Occipital lobe (tissue), 2 donors: ENCODE results near the gene ANXA9. TPM values are rescaled to one million over a fixed set of nuclear protein-coding genes. Genes with fewer than 3 reads are reported as not detected.

ENCODE experiments used
- small RNA-seq: library from RNA; depleted of rRNA; stranded (forward); fragments of <200 nt; gene quantifications from one replicate; pipeline ENCODE3, GENCODE V24; 2014
- total RNA-seq: library from RNA; depleted of rRNA; stranded (reverse); fragments of >200 nt; gene quantifications from one replicate; pipeline ENCODE4 v1.2.3, GENCODE V29; 2014

ANXA9 gene
- total RNA-seq, 1 donor from 2014 or later: not detected

Small RNA genes lying within 50 kb of the gene (small RNA-seq; reads per million reads assigned to genes)
- gene RNU6-884P: not detected

Other genes with a start within 250 kb of the ANXA9 start
- 11.9 TPM for gene CTSS, start 216.5 kb upstream of the ANXA9 start, total RNA-seq
- gene CTSK, start 174.0 kb upstream of the ANXA9 start, total RNA-seq: 7.2 TPM
- 20.0 TPM for gene ARNT, start 105.7 kb upstream of the ANXA9 start, total RNA-seq
- gene CTXND2, start 95.2 kb upstream of the ANXA9 start, total RNA-seq: not detected
- gene SETDB1, start 55.9 kb upstream of the ANXA9 start, total RNA-seq: 51.5 TPM
- 35.6 TPM for gene CERS2, start 7.5 kb upstream of the ANXA9 start, total RNA-seq
- 10.5 TPM for gene MINDY1, start 24.6 kb downstream of the ANXA9 start, total RNA-seq
- gene PRUNE1, start 26.2 kb downstream of the ANXA9 start, total RNA-seq: 25.3 TPM
- 0.16 TPM for gene BNIPL, start 54.3 kb downstream of the ANXA9 start, total RNA-seq
- gene C1orf56, start 65.5 kb downstream of the ANXA9 start, total RNA-seq: 3.4 TPM
- gene CDC42SE1, start 77.3 kb downstream of the ANXA9 start, total RNA-seq: 33.4 TPM
- gene MLLT11, start 78.1 kb downstream of the ANXA9 start, total RNA-seq: 77.2 TPM
- gene GABPB2, start 88.5 kb downstream of the ANXA9 start, total RNA-seq: 12.6 TPM
- gene SEMA6C, start 164.3 kb downstream of the ANXA9 start, total RNA-seq: 18.6 TPM
- 0.78 TPM for gene TNFAIP8L2, start 174.4 kb downstream of the ANXA9 start, total RNA-seq
- gene LYSMD1, start 183.6 kb downstream of the ANXA9 start, total RNA-seq: 16.4 TPM
- 35.6 TPM for gene SCNM1, start 183.9 kb downstream of the ANXA9 start, total RNA-seq
- gene TMOD4, start 193.7 kb downstream of the ANXA9 start, total RNA-seq: not detected
- 75.3 TPM for gene VPS72, start 207.9 kb downstream of the ANXA9 start, total RNA-seq
- gene PIP5K1A, start 216.3 kb downstream of the ANXA9 start, total RNA-seq: 56.3 TPM